GM19455 (cell line): ENCODE data around the gene TATDN3.
A peak's percentile ranks its signal among the peaks of the same experiment; 100 is the strongest.
"Not testable (repeated sequence)": the region's sequence is repeated elsewhere in the genome, so short reads cannot be mapped to it uniquely, and the experiment has no call there.

Source experiments
- ATAC-seq: cut with Tn5 transposase; IDR thresholded peaks from one replicate; pipeline ENCODE4 v1.9.1; 2021; ENCODE audit not compliant: unreplicated experiment

TATDN3 gene, protein sequence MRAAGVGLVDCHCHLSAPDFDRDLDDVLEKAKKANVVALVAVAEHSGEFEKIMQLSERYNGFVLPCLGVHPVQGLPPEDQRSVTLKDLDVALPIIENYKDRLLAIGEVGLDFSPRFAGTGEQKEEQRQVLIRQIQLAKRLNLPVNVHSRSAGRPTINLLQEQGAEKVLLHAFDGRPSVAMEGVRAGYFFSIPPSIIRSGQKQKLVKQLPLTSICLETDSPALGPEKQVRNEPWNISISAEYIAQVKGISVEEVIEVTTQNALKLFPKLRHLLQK

DNA sequence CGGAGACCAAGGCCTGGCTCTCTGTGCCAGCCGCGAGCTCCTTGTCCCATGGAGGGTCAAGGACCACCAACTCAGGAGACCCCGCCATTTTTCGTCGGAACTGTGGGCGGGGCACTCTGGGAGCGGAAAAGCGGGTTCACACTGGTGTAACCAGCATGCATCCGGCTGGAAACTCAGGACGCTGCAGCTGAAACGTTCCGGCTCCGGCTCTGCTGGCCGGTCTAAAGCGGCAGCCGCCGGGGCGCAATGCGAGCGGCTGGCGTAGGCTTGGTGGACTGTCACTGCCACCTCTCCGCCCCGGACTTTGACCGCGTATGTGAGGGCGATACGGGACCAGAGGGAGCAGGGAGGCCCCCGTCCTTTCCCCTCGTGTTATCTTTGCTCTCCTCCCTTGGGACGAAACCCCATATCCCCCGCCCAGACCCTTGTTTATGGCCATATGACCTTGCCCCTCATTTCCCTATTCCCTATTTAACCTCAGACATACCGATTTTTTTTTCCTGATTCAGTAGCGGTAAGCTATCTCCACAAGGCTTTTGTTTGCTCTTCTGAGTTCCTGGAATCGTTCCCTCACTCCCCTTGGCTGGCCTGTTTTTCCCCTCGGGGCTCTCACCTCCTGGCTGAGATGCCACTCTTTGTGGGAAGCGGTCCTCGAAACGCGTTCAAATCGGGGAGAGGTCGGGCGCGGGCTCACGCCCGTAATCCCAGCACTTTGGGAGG, at the start of gene TATDN3, which contains the start of gene NSL1:
Gene TATDN3 (plus strand): TSS at position 219 of the 720 bp plus-strand sequence. CDS start 28 bp downstream, at position 247.
Gene NSL1 (minus strand): TSS at position 102 of the 720 bp plus-strand sequence. CDS start 14 bp downstream, at position 88.
- ATAC-seq: peak; percentile 59

DNA sequence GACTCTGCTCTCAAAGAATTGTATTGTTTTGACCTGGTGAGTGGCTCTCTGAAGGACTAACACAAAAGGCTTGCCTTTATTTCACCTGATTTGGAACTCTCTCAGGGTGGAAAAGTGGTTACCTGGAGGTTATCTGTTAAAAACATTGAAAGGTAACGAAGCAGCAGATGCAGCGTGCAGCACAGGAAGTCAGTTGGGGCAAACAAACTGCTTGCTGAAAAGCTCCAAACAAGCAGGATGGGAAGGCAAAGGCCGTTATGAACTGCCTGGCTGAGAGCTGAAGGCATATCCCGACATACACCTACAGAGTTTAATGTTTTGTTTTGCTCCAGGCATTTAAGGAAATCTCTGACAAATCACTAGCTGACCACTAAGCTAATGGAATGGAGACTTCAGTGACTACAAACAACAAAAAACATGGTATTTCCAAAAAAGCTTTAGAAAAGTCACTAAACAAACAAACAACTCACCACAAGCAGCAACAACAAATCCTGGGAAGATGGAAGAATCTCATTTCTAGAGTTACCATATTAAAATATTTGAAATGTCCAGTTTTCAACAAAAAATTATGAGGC, 47.7 kb upstream of the TATDN3 start:
- ATAC-seq: no peak

DNA sequence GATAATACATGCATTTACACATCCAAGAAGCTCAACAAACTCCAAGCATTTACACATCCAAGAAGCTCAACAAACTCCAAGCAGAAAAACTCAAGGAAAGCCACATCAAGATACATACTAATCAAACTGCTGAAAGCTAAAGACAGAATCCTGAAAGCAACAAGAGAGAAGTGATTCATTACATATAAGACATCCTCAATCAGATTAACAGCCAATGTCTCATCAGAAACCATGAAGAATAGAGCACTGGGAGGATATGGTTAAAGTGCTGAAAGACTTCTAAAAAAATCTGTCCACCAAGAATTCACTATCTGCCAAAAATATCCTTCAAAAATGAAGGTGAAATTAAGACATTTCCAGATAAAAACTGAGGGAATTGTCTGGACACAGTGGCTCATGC, 46.4 kb upstream of the TATDN3 start:
- ATAC-seq: no peak

DNA sequence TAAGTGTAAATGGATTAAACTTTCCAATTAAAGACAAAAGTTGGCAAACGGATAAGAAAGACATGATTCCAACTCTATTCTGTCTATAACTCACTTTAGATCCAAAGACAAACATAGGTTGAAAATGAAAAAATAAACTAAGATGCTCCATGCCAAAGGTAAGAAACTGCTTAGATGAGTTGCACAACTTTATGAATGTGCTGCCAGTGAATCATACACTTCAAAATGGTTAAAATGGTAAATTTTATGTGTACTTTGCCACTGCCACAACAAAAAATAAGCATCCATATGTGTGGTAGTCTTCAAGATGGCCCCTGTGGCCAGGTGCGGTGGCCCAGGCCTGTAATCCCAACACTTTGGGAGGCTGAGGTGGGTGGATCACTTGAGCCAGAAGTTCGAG, 45.1 kb upstream of the TATDN3 start:
- no peak for ATAC-seq

DNA sequence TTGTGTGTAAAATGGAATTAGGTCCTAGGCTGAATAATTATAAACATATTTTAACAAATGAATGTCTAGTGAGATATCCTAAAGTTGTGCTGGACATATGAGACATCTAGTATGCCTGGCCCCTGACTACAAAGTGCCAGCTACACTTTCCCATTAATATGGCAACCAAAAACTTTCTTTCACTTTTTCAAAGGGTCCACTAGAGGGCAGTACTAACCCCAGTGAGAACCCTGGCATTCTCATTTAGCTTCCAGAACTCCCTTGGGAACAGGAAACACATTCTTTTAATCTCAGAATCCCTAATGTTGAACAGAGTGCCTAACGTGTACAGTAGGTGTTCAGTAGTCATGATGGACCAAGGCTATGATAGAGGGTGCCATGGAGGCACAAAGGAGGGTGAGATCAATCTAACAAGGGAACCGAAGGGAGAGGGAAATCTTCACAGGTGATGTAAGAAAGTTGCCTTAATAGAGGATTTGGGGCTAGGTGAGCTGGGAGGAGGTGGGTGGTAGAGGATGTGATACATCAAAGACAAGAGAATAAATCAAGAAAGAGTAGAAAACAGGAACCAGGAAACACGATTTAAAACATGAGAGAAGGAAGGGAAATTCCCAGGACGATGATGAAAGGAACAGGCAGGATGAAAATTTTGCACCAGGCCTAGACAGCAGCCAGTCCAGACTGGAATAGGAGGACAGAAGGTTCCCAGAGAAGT, 41.7 kb upstream of the TATDN3 start:
- no peak for ATAC-seq

DNA sequence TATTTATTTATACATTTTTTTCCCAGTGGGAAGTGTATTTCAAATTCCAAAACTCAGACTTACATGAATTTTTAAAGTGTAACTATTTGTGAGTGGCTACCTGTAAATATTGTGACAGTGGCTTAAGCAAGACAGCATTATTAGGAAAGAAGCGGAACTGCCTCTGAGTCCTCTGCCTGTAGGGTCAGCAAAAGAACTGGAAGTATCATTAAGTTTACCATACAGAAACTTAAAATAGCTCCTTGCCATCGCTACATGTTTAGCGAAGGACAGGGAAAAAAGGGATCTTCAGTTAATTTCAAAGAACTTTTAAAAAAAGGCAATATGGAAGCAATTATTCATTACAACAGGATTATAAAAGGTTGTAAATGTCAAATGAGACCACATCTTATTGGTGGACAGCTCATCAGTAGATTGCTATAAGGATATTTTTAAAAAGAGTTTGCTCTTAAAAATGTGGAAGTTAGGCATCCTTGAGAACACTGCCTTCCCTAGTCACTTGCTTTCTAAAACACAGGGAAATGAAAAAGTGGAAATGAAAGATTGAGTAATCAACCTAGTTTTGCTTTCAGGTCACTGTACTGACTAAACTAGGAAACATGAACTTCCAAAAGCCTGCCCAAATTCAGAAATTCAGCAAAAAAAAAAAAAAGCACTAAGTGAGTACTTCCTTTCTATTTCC, 39.3 kb upstream of the TATDN3 start:
- no peak for ATAC-seq

DNA sequence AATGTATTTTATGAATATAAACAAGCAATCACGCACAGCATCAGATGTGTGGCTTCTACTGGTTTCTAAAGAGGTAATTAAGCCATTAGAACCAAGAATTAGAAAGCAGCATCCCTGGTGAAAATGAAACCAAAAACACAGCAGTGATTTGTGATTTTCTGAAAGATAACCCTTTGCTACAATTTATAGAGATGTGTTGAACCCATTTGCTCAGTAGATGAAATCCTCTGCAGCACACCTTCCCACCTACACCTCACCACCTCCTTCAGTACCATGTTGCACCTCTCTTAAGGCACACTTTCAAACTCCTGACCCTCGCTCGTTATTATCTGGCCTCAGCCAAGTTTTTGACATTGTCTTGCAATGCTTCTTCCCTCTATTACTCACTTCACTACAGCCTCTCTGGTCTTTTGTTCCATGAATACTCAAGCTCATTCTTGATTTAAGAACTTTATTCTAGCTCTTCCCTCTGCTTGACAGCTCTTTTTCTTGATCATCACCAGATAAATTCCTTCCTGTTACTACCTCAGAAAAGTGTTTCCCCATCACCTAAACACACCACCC, 38.7 kb upstream of the TATDN3 start:
- ATAC-seq: no peak

DNA sequence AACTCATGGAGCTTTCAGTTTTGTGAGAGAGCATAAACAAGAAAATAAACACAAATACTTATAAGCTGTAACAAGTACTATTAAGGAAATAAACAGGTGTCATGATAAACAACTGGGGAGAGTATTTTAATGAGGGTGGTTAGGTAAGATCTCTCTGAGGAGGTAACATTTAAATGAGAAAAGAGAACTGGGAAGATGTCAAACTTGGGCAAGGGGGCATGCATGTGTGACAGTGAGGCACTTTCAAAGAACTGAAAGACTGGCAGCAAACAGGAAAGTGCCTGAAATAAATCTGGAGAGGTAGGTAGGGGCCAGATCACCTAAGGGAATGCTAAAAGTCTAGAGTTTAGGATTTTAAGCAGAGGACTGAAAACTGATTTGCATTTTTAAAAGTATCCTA, 37.9 kb upstream of the TATDN3 start:
- ATAC-seq: no peak

DNA sequence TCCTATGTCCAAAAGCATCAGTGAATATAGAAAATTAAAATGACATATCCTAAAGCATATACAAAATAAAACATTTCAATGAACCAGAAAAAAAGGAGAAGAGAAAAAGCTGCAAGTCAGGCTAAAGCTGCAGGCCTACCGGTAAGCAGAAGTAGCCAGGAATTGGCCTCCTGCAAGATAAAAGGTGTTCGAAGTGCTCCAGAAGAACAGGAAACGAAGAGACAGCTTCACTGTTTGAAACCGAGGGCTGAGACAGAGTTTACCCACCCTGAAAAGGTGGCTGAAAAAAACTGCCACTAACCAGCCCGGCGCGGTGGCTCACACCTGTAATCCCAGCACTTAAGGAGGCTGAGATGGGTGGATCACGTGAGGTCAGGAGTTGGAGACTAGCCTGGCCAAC, 37.5 kb upstream of the TATDN3 start:
- ATAC-seq: no peak

DNA sequence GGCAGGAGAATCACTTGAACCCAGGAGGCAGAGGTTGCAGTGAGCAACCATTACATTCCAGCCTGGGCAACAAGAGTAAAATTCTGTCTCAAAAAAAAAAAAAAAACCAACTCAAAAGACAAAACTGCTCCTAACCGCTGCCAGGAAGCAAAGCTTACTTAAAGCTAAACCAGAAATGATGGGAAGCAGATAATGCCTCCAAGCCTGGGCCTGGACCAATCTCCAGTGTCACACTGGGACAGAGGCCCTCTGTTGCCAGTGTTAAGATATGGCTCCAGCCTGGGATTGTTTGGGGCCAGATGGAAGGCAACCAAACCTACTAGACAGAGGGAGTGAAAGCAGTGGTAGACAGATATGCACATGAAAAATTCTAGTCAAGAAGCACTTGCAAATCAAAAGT, 37.0 kb upstream of the TATDN3 start:
- ATAC-seq: no peak

DNA sequence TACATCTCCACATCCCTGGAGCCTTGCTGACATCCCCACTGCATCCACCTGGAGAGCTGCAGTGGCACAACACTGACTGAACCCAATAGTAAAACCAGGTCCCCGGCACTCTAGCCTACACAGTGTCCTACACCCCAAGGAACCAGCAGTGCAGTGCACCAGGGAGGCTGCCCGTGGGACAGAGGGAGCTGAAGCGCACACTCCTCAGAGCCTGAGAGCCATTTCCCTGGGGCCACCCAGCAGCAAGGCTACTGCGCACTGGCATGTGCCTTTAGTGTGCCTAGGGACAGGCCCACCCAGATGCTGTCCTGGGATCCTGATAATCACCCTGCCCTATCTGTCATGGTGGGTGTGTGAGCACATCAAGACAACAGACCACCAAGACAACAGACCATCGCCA, 32.0 kb upstream of the TATDN3 start:
- ATAC-seq: no peak

DNA sequence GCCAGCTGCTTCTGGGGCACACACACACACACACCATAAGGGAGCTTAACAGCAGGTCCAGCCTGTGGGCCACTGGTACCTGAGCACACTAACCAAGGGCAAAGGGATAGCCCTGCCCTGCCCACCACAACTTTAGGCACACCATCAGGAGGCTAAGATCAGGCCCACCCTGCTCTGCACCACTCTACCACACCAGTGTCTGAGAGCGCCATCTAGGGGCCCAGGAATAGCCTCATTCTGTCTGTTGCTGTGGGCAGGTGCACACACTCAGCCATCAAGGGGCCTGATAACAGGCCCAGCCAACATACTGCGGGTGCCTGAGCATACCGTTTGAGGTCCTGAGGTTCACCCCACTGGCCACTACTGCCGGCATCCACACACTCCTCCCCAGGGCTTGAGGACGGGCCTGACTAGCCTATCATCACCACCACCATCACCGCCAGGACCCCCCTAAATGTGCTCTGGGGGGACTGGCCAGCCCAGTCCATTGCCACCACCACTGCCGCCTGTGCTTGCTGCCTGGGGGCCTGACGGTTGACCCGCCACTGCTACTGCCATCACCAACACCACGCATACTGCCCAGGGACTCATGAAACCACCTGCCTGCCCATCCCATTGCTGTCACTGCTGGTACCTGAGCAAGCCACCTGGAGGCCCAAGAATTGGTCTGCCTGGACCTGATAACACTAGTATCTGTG, 31.4 kb upstream of the TATDN3 start:
- no peak for ATAC-seq

DNA sequence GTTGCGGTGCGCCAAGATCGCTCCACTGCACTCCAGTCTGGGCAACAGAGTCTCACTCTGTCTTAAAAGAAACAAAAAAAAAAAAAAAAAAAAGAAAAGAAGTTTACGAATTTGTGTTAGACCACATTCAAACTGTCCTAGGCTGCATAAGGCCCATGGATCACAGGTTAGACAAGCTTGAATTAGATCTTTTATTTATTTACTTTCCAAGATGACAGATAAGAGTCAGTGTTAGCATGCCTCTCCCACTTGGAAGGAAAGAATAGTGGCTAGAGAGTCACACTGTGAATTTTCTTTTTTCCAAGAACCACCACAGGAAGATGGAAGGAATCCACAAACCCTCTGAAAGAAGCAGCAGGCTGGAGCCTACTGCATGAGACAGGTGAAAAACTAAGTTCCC, 29.5 kb upstream of the TATDN3 start:
- ATAC-seq: no peak

DNA sequence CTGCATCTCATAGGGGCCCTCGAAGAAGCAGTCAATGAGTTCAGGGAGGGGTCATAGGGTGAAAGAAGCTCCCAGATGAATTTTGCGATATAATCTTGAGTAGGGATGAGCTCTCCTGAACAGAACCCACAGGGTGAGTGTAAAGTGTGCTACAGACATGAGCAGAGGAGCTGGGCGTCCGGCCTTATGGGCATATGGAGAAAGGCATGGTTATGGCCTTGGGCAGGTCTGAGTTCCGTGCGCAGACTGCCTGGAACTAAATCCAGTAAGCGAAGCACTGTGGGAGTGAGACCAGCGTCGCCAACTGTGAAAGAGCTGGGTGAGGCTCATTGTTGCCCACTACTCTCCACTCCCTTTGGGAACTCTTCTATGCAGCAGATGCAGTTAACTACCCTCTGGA, 28.9 kb upstream of the TATDN3 start:
- ATAC-seq: no peak

DNA sequence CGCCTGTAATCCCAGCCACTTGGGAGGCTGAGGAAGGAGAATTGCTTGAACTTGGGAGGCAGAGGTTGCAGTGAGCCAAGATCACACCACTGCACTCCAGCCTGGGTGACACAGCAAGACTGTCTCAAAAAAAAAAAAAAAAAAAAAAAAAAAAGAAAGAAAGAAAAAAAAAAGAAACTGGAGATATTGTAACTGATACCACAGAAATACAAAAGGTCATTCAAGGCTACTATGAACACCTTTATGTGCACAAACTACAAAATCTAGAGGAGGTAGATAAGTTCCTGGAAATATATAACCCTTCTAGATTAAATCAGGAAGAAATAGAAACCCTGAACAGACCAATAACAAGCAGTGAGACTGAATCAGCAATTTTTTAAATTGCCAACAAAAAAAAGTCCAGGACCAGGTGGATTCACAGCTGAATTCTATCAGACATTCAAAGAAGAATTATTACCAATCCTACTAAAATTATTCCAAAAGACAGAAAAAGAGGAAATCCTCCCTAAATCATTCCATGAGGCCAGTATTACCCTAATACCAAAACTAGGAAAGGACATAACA, 26.9 kb upstream of the TATDN3 start:
- ATAC-seq: not testable (repeated sequence)

DNA sequence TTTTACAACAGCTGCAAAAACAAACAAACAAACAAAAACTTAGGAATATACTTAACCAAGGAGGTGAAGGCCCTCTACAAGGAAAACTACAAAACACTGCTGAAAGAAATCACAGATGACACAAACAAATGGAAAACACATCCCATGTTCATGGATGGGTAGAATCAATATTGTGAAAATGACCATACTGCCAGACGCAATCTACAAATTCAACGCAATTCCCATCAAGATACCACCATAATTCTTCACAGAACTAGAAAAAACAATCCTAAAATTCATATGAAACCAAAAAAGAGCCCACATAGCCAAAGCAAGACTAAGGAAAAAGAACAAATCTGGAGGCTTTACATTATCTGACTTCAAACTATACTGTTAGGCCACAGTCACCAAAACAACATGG, 24.9 kb upstream of the TATDN3 start:
- not testable (repeated sequence) for ATAC-seq

DNA sequence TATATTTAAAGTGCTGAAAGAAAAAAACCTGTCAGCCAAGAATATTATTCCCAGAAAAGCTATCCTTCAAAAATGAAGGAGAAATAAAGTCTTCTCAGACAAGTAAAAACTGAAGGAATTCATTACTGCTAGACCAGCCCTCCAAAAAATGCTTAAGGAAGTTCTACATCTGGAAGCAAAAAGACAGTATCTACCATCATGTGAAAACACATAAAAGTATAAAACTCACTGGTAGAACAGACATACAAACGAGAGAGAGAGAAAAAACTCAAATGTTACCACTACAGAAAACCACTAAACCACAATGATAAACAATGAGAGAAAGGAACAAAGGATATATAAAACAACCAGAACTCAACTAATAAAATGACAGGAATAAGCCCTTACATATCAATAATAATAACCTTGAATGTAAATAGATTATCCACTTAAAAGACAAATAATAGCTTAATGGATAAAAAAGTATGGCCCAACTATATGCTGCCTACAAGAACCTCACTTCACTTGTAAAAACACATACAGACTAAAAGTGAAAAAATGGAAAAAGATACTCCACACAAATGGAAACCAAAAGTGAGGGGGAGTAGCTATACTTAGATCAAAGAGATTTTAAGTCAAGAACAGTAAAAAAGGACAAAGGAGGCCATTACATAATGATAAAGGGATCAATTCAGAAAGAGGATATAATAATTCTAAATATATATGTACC, 22.1 kb upstream of the TATDN3 start:
- ATAC-seq: no peak

DNA sequence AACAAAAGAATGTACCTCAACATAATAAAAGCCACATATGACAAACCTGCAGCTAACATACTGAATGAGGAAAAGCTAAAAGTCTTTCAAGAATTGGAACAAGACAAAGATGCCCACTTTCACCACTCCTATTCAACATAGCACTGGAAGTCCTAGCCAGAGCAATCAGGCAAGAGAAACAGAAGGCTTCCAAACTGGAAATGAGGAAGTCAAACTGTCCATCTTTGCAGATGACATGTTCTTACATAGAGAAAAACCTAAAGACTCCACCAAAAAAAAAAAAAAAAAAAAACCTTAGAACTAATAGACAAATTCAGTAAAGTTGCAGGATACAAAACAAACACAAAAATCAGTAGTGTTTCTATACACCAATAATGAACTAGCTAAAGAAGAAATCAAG, 20.4 kb upstream of the TATDN3 start:
- no peak for ATAC-seq

DNA sequence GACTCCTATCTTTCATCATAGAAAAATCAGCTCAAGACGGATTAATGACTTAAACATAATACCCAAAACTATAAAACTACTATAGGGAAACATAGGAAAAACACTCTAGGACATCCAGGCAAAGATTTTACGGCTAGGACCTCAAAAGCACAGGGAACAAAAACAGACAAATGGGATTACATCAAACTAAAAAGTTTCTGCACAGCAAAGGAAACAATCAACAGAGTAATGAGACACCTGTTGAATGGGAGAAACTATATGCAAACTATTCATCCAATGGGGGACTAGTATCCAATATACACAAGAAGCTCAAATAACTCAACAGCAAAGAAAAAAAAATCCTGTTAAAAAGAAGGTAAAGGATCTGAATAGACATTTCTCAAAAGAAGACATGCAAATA, 18.7 kb upstream of the TATDN3 start:
- no peak for ATAC-seq
